ENCODE measurements around the gene MAB21L3. TPM values are rescaled to one million over a fixed set of nuclear protein-coding genes. Genes with fewer than 3 reads are reported as not detected.
"Not testable (repeated sequence)": the region's sequence is repeated elsewhere in the genome, so short reads cannot be mapped to it uniquely, and the experiment has no call there.

MAB21L3 gene
- total and polyA plus RNA-seq, 4 donors: 0.17 to 0.40 (median 0.25) TPM

GRCh38 chr1:116131170-116131569 lies 20.0 kb downstream of the MAB21L3 start:
- WGBS (ENCODE audit: insufficient coverage): 80% methylated on average over 1 of the region's 4 CpGs
- H3K36me3 ChIP-seq (ENCODE audit: control insufficient read depth, insufficient read depth, low read length): no peaks in the 10 kb centered on the region
- H3K4me1 ChIP-seq (ENCODE audit: control insufficient read depth, insufficient read depth, low read length): no peaks in the 10 kb centered on the region
- peak in 1 of 6 donors; percentile 19 for DNase-seq (ENCODE audit: low read depth in 4 of 6, low spot score in 6 of 6)
- no peak overlapping the region for H3K27ac ChIP-seq (ENCODE audit: low read depth, low read length)
- no peaks in the 10 kb centered on the region for H3K27me3 ChIP-seq (ENCODE audit: control insufficient read depth, insufficient read depth, low read length)
- no peaks in the 10 kb centered on the region for H3K9me3 ChIP-seq (ENCODE audit: control insufficient read depth, insufficient read depth, low read length)
- no peak overlapping the region for H3K4me3 ChIP-seq (ENCODE audit: low read depth, low read length)

GRCh38 chr1:116131866-116132605 lies 20.8 kb downstream of the MAB21L3 start:
- Histone ChIP-seq H3K9me3 (ENCODE audit: control insufficient read depth, insufficient read depth, low read length) (no peaks in the 10 kb centered on the region), H3K4me1 (ENCODE audit: control insufficient read depth, insufficient read depth, low read length) (no peaks in the 10 kb centered on the region), H3K27me3 (ENCODE audit: control insufficient read depth, insufficient read depth, low read length) (no peaks in the 10 kb centered on the region), H3K27ac (ENCODE audit: low read depth, low read length) (no peak overlapping the region), H3K36me3 (ENCODE audit: control insufficient read depth, insufficient read depth, low read length) (no peaks in the 10 kb centered on the region), H3K4me3 (ENCODE audit: low read depth, low read length) (no peak overlapping the region)
- no peak for DNase-seq (ENCODE audit: low read depth in 4 of 6, low spot score in 6 of 6)
- WGBS (ENCODE audit: insufficient coverage): 94% methylated on average over 9 of the region's 9 CpGs

GRCh38 chr1:116133696-116134475 lies 22.7 kb downstream of the MAB21L3 start:
- Histone ChIP-seq H3K9me3 (ENCODE audit: control insufficient read depth, insufficient read depth, low read length) (no peaks in the 10 kb centered on the region), H3K4me1 (ENCODE audit: control insufficient read depth, insufficient read depth, low read length) (no peaks in the 10 kb centered on the region), H3K36me3 (ENCODE audit: control insufficient read depth, insufficient read depth, low read length) (no peaks in the 10 kb centered on the region), H3K27me3 (ENCODE audit: control insufficient read depth, insufficient read depth, low read length) (no peaks in the 10 kb centered on the region), H3K4me3 (ENCODE audit: low read depth, low read length) (no peak overlapping the region), H3K27ac (ENCODE audit: low read depth, low read length) (no peak overlapping the region)
- 80% methylated on average over 6 of the region's 8 CpGs for WGBS (ENCODE audit: insufficient coverage)
- DNase-seq (ENCODE audit: low read depth in 4 of 6, low spot score in 6 of 6): no peak

GRCh38 chr1:116134476-116134773 lies 23.2 kb downstream of the MAB21L3 start:
- Histone ChIP-seq H3K36me3 (ENCODE audit: control insufficient read depth, insufficient read depth, low read length) (no peaks in the 10 kb centered on the region), H3K27ac (ENCODE audit: low read depth, low read length) (no peak overlapping the region), H3K9me3 (ENCODE audit: control insufficient read depth, insufficient read depth, low read length) (no peaks in the 10 kb centered on the region), H3K27me3 (ENCODE audit: control insufficient read depth, insufficient read depth, low read length) (no peaks in the 10 kb centered on the region), H3K4me1 (ENCODE audit: control insufficient read depth, insufficient read depth, low read length) (peaks cover 4% of the 10 kb centered on the region), H3K4me3 (ENCODE audit: low read depth, low read length) (no peak overlapping the region)
- WGBS (ENCODE audit: insufficient coverage): 75% methylated on average over 2 of the region's 2 CpGs
- DNase-seq (ENCODE audit: low read depth in 4 of 6, low spot score in 6 of 6): no peak

- WGBS (ENCODE audit: insufficient coverage): 98% methylated on average over 6 of the region's 8 CpGs
- H3K4me1 ChIP-seq (ENCODE audit: control insufficient read depth, insufficient read depth, low read length): peaks cover 6% of the 10 kb centered on the region
- no peak overlapping the region for H3K27ac ChIP-seq (ENCODE audit: low read depth, low read length)
- no peaks in the 10 kb centered on the region for H3K36me3 ChIP-seq (ENCODE audit: control insufficient read depth, insufficient read depth, low read length)
- H3K4me3 ChIP-seq (ENCODE audit: low read depth, low read length): no peak overlapping the region
- no peaks in the 10 kb centered on the region for H3K9me3 ChIP-seq (ENCODE audit: control insufficient read depth, insufficient read depth, low read length)
- no peaks in the 10 kb centered on the region for H3K27me3 ChIP-seq (ENCODE audit: control insufficient read depth, insufficient read depth, low read length)
- DNase-seq (ENCODE audit: low read depth in 4 of 6, low spot score in 6 of 6): no peak
These were observed 27.1 kb downstream of the MAB21L3 start for GRCh38 chr1:116138277-116138792.

- Histone ChIP-seq H3K27me3 (ENCODE audit: control insufficient read depth, insufficient read depth, low read length) (no peaks in the 10 kb centered on the region), H3K27ac (ENCODE audit: low read depth, low read length) (no peak overlapping the region), H3K36me3 (ENCODE audit: control insufficient read depth, insufficient read depth, low read length) (no peaks in the 10 kb centered on the region), H3K4me3 (ENCODE audit: low read depth, low read length) (no peak overlapping the region), H3K4me1 (ENCODE audit: control insufficient read depth, insufficient read depth, low read length) (peaks cover 6% of the 10 kb centered on the region), H3K9me3 (ENCODE audit: control insufficient read depth, insufficient read depth, low read length) (peaks cover 4% of the 10 kb centered on the region)
- no peak for DNase-seq (ENCODE audit: low read depth in 4 of 6, low spot score in 6 of 6)
- 95% methylated on average over 4 of the region's 6 CpGs for WGBS (ENCODE audit: insufficient coverage)
These were observed 28.5 kb downstream of the MAB21L3 start for GRCh38 chr1:116139592-116140134.

- no peaks in the 10 kb centered on the region for H3K27me3 ChIP-seq (ENCODE audit: control insufficient read depth, insufficient read depth, low read length)
- WGBS (ENCODE audit: insufficient coverage): no CpG with 5 or more reads among the region's 1 CpG
These were observed 33.0 kb downstream of the MAB21L3 start for GRCh38 chr1:116144151-116144550.

GRCh38 chr1:116146447-116147113 lies 35.4 kb downstream of the MAB21L3 start:
- H3K9me3 ChIP-seq (ENCODE audit: control insufficient read depth, insufficient read depth, low read length); H3K27me3 ChIP-seq (ENCODE audit: control insufficient read depth, insufficient read depth, low read length); H3K27ac ChIP-seq (ENCODE audit: low read depth, low read length); DNase-seq (ENCODE audit: low read depth in 4 of 6, low spot score in 6 of 6); H3K4me3 ChIP-seq (ENCODE audit: low read depth, low read length); H3K36me3 ChIP-seq (ENCODE audit: control insufficient read depth, insufficient read depth, low read length): not testable (repeated sequence)
- whole genome bisulfite sequencing (ENCODE audit: insufficient coverage): 95% methylated on average over 36 of the region's 37 CpGs
- peaks cover 13% of the 10 kb centered on the region for H3K4me1 ChIP-seq (ENCODE audit: control insufficient read depth, insufficient read depth, low read length)

More at GRCh38 chr1:116144151-116144550, 33.0 kb downstream of the MAB21L3 start:
- H3K4me3 ChIP-seq (ENCODE audit: low read depth, low read length): no peak overlapping the region
- H3K27ac ChIP-seq (ENCODE audit: low read depth, low read length): no peak overlapping the region
- H3K9me3 ChIP-seq (ENCODE audit: control insufficient read depth, insufficient read depth, low read length): peaks cover 4% of the 10 kb centered on the region
- H3K4me1 ChIP-seq (ENCODE audit: control insufficient read depth, insufficient read depth, low read length): peaks cover 5% of the 10 kb centered on the region
- H3K36me3 ChIP-seq (ENCODE audit: control insufficient read depth, insufficient read depth, low read length): no peaks in the 10 kb centered on the region
- no peak for DNase-seq (ENCODE audit: low read depth in 4 of 6, low spot score in 6 of 6)

GRCh38 chr1:116147114-116147510 lies 35.9 kb downstream of the MAB21L3 start:
- WGBS (ENCODE audit: insufficient coverage): 93% methylated on average over 2 of the region's 3 CpGs
- H3K4me3 ChIP-seq (ENCODE audit: low read depth, low read length): no peak overlapping the region
- peaks cover 18% of the 10 kb centered on the region for H3K4me1 ChIP-seq (ENCODE audit: control insufficient read depth, insufficient read depth, low read length)
- no peak for DNase-seq (ENCODE audit: low read depth in 4 of 6, low spot score in 6 of 6)
- no peaks in the 10 kb centered on the region for H3K36me3 ChIP-seq (ENCODE audit: control insufficient read depth, insufficient read depth, low read length)
- H3K9me3 ChIP-seq (ENCODE audit: control insufficient read depth, insufficient read depth, low read length): peaks cover 4% of the 10 kb centered on the region
- H3K27ac ChIP-seq (ENCODE audit: low read depth, low read length): no peak overlapping the region
- no peaks in the 10 kb centered on the region for H3K27me3 ChIP-seq (ENCODE audit: control insufficient read depth, insufficient read depth, low read length)
